Activated naive CD4-positive, alpha-beta T cell treated with anti-CD3 and anti-CD28 coated beads for 36 hours (primary cell): Measurements from ENCODE around the gene ZFR. TPM values are rescaled to one million over a fixed set of nuclear protein-coding genes. Genes with fewer than 3 reads are reported as not detected.

ENCODE experiments used
- CTCF ChIA-PET: fragments of 350-600 bp; sonication (Branson Sonifier 250); formaldehyde crosslinking; loops from one replicate; lab custom pipeline; 2021; ENCODE audit warnings: antibody characterized with exemption; lab: Charles Lee
- DNase-seq: peaks from one replicate; pipeline ENCODE4 v3.0.0-alpha.2; 2020
- H3K27ac Mint-ChIP-seq: one replicate; pipeline ENCODE4 v1.8.0; 2021; ENCODE audit warnings: mild to moderate bottlenecking, mixed read lengths
- H3K27me3 Mint-ChIP-seq: one replicate; pipeline ENCODE4 v1.8.0; 2021; ENCODE audit warnings: low read depth, mixed read lengths
- H3K36me3 Mint-ChIP-seq: one replicate; pipeline ENCODE4 v1.8.0; 2021; ENCODE audit warnings: low read depth, mixed read lengths
- H3K4me1 Mint-ChIP-seq: one replicate; pipeline ENCODE4 v1.8.0; 2021; ENCODE audit warnings: low read depth, mixed read lengths
- H3K4me3 Mint-ChIP-seq: one replicate; pipeline ENCODE4 v1.8.0; 2021; ENCODE audit warnings: mild to moderate bottlenecking, moderate library complexity, mixed read lengths
- H3K9me3 Mint-ChIP-seq: one replicate; pipeline ENCODE4 v1.8.0; 2021; ENCODE audit warnings: mixed read lengths
- intact Hi-C: fragments of 100-400 bp; cut with micrococcal nuclease; formaldehyde crosslinking; loops from one replicate; pipeline ENCODE4 v1.15.1; 2023
- total RNA-seq, 2 experiments: library from RNA; stranded (reverse); gene quantifications; one replicate each; pipeline ENCODE4 v1.2.3, GENCODE V29; 2021

The ZFR gene
- 10 to 100 TPM; 50.9 to 52.1 TPM for total RNA-seq

GRCh38 chr5:32444431-32445286 lies at the start of gene ZFR:
TSS of gene ZFR (minus strand) at chr5:32444740. CDS start at chr5:32444658, 82 bp downstream.
- Mint-ChIP-seq H3K4me3 (peak within 1 kb of the TSS; percentile 93), H3K36me3 (peaks cover 18% of the 10 kb centered on the region), H3K9me3 (no peaks in the 10 kb centered on the region), H3K4me1 (peaks cover 27% of the 10 kb centered on the region), H3K27me3 (no peaks in the 10 kb centered on the region), H3K27ac (peak within 1 kb of the TSS; percentile 96)
- CTCF ChIA-PET, result interaction anchor here (0.7 to 1.4 kb wide), 3 partner anchors 45 to 145 kb away, joined by 3 to 5 read pairs (median 5); no protein-coding TSS in a partner anchor
- intact Hi-C loops, result no loop called here
- DNase-seq, result peak; percentile 93

- no peaks in the 10 kb centered on the region for H3K36me3 Mint-ChIP-seq
- H3K9me3 Mint-ChIP-seq, result no peaks in the 10 kb centered on the region
- no peaks in the 10 kb centered on the region for H3K27me3 Mint-ChIP-seq
- intact Hi-C loops, result loop anchor here (2.0 kb wide), 1 partner anchor 46 kb away; no protein-coding TSS in a partner anchor
- H3K4me3 Mint-ChIP-seq, result no peak overlapping the region
- H3K4me1 Mint-ChIP-seq, result peaks cover 1% of the 10 kb centered on the region
- no peak for DNase-seq
- CTCF ChIA-PET, result interaction anchor here (0.6 to 6.2 kb wide), 20 partner anchors 8 to 1051 kb away, joined by 3 to 239 read pairs (median 5); partner anchors contain the start of gene SUB1
- H3K27ac Mint-ChIP-seq, result no peak overlapping the region
Measured at GRCh38 chr5:32490972-32491557, 46.5 kb upstream of the ZFR start.

GRCh38 chr5:32489791-32490562 lies 45.4 kb upstream of the ZFR start:
- Mint-ChIP-seq H3K27me3 (no peaks in the 10 kb centered on the region), H3K4me1 (peaks cover 1% of the 10 kb centered on the region), H3K4me3 (no peak overlapping the region), H3K36me3 (no peaks in the 10 kb centered on the region), H3K9me3 (no peaks in the 10 kb centered on the region), H3K27ac (no peak overlapping the region)
- intact Hi-C loops, result loop anchor here (1.0 to 5.0 kb wide), 5 partner anchors 27 to 258 kb away; no protein-coding TSS in a partner anchor
- peak; percentile 83 for DNase-seq
- CTCF ChIA-PET, result interaction anchor here (0.6 to 6.2 kb wide), 44 partner anchors 8 to 1050 kb away, joined by 3 to 239 read pairs (median 5); partner anchors contain the start of genes SUB1 and ZFR

- no peaks in the 10 kb centered on the region for H3K27me3 Mint-ChIP-seq
- CTCF ChIA-PET, result interaction anchor here (0.6 to 6.2 kb wide), 6 partner anchors 67 to 255 kb away, joined by 4 to 239 read pairs (median 5); no protein-coding TSS in a partner anchor
- intact Hi-C loops, result loop anchor here (5.0 kb wide), 1 partner anchor 255 kb away; no protein-coding TSS in a partner anchor
Measured at GRCh38 chr5:32487424-32487823, 42.9 kb upstream of the ZFR start.

GRCh38 chr5:32487008-32487407 lies 42.5 kb upstream of the ZFR start:
- no peak for DNase-seq
- intact Hi-C loops, result loop anchor here (5.0 kb wide), 1 partner anchor 255 kb away; no protein-coding TSS in a partner anchor
- H3K27ac Mint-ChIP-seq, result no peak overlapping the region
- CTCF ChIA-PET, result interaction anchor here (1.3 to 6.2 kb wide), 2 partner anchors 102 to 126 kb away, joined by 5 to 239 read pairs; no protein-coding TSS in a partner anchor
- H3K36me3 Mint-ChIP-seq, result no peaks in the 10 kb centered on the region
- H3K4me3 Mint-ChIP-seq, result no peak overlapping the region
- peaks cover 1% of the 10 kb centered on the region for H3K4me1 Mint-ChIP-seq
- H3K27me3 Mint-ChIP-seq, result no peaks in the 10 kb centered on the region
- no peaks in the 10 kb centered on the region for H3K9me3 Mint-ChIP-seq

More at GRCh38 chr5:32487424-32487823, 42.9 kb upstream of the ZFR start:
- no peaks in the 10 kb centered on the region for H3K36me3 Mint-ChIP-seq
- no peaks in the 10 kb centered on the region for H3K9me3 Mint-ChIP-seq
- no peak for DNase-seq
- no peak overlapping the region for H3K27ac Mint-ChIP-seq
- no peak overlapping the region for H3K4me3 Mint-ChIP-seq
- H3K4me1 Mint-ChIP-seq, result peaks cover 1% of the 10 kb centered on the region

GRCh38 chr5:32482193-32482592 lies 37.7 kb upstream of the ZFR start:
- no peaks in the 10 kb centered on the region for H3K4me1 Mint-ChIP-seq
- H3K36me3 Mint-ChIP-seq, result no peaks in the 10 kb centered on the region
- intact Hi-C loops, result no loop called here
- no peak for DNase-seq
- no peaks in the 10 kb centered on the region for H3K27me3 Mint-ChIP-seq
- no peaks in the 10 kb centered on the region for H3K9me3 Mint-ChIP-seq
- H3K4me3 Mint-ChIP-seq, result no peak overlapping the region
- CTCF ChIA-PET, result interaction anchor here (0.6 to 0.8 kb wide), 2 partner anchors 8 to 108 kb away, joined by 3 to 4 read pairs; no protein-coding TSS in a partner anchor
- H3K27ac Mint-ChIP-seq, result no peak overlapping the region

- CTCF ChIA-PET, result interaction anchor here (1.0 to 1.8 kb wide), 2 partner anchors 11 to 111 kb away, joined by 3 to 5 read pairs; no protein-coding TSS in a partner anchor
- H3K36me3 Mint-ChIP-seq, result no peaks in the 10 kb centered on the region
- no peak overlapping the region for H3K4me3 Mint-ChIP-seq
- H3K27me3 Mint-ChIP-seq, result no peaks in the 10 kb centered on the region
- intact Hi-C loops, result no loop called here
- no peak overlapping the region for H3K27ac Mint-ChIP-seq
- DNase-seq, result no peak
- no peaks in the 10 kb centered on the region for H3K4me1 Mint-ChIP-seq
- H3K9me3 Mint-ChIP-seq, result no peaks in the 10 kb centered on the region
Measured at GRCh38 chr5:32479096-32479495, 34.6 kb upstream of the ZFR start.

GRCh38 chr5:32476891-32477290 lies 32.4 kb upstream of the ZFR start:
- Mint-ChIP-seq H3K9me3 (no peaks in the 10 kb centered on the region), H3K4me1 (no peaks in the 10 kb centered on the region), H3K36me3 (no peaks in the 10 kb centered on the region), H3K27me3 (no peaks in the 10 kb centered on the region), H3K4me3 (no peak overlapping the region), H3K27ac (no peak overlapping the region)
- intact Hi-C loops, result no loop called here
- CTCF ChIA-PET, result interaction anchor here (2.4 kb wide), 1 partner anchor 13 kb away, joined by 8 read pairs; no protein-coding TSS in a partner anchor
- no peak for DNase-seq

- intact Hi-C loops, result no loop called here
- Mint-ChIP-seq H3K4me1 (no peaks in the 10 kb centered on the region), H3K27me3 (no peaks in the 10 kb centered on the region), H3K27ac (no peak overlapping the region), H3K36me3 (no peaks in the 10 kb centered on the region), H3K9me3 (no peaks in the 10 kb centered on the region), H3K4me3 (no peak overlapping the region)
- CTCF ChIA-PET, result interaction anchor here (2.2 kb wide), 1 partner anchor 114 kb away, joined by 10 read pairs; no protein-coding TSS in a partner anchor
- no peak for DNase-seq
Measured at GRCh38 chr5:32475334-32476097, 31.0 kb upstream of the ZFR start.

- Mint-ChIP-seq H3K27ac (no peak overlapping the region), H3K4me1 (no peaks in the 10 kb centered on the region)
- intact Hi-C loops, result no loop called here
Measured at GRCh38 chr5:32474209-32474854, 29.8 kb upstream of the ZFR start.

More at GRCh38 chr5:32474209-32474854, 29.8 kb upstream of the ZFR start:
- CTCF ChIA-PET, result interaction anchor here (1.0 to 2.2 kb wide), 3 partner anchors 17 to 242 kb away, joined by 4 to 10 read pairs (median 6); no protein-coding TSS in a partner anchor
- no peaks in the 10 kb centered on the region for H3K36me3 Mint-ChIP-seq
- no peak for DNase-seq
- no peaks in the 10 kb centered on the region for H3K27me3 Mint-ChIP-seq
- H3K9me3 Mint-ChIP-seq, result no peaks in the 10 kb centered on the region
- H3K4me3 Mint-ChIP-seq, result no peak overlapping the region
